Measurements from ENCODE around the gene TFCP2.
"Not testable (repeated sequence)": the region's sequence is repeated elsewhere in the genome, so short reads cannot be mapped to it uniquely, and the experiment has no call there.

TFCP2 gene

GRCh38 chr12:51080136-51080535, 92.8 kb downstream of the TFCP2 start:
- H3K23ac ChIP-seq (ENCODE audit: low read length in 2 of 2) = no peak overlapping the region
- H3K9me3 ChIP-seq (ENCODE audit: control insufficient read depth, low read length) = no peaks in the 10 kb centered on the region
- no peak overlapping the region for H4K8ac ChIP-seq (ENCODE audit: low read length)
- H3K4me1 ChIP-seq (ENCODE audit: control insufficient read depth, insufficient read depth, low read depth, low read length) = peaks cover 9% of the 10 kb centered on the region
- no peak overlapping the region for H3K27ac ChIP-seq (ENCODE audit: low read length, poor library complexity, severe bottlenecking)
- peaks cover 5 to 8% of the 10 kb centered on the region in 2 experiments for H3K36me3 ChIP-seq (ENCODE audit: control insufficient read depth in 1 of 2, insufficient read depth in 2 of 2, low read depth in 1 of 2, low read length in 2 of 2)
- no peaks in the 10 kb centered on the region for H3K27me3 ChIP-seq (ENCODE audit: control insufficient read depth in 1 of 2, insufficient read depth in 1 of 2, low read length in 2 of 2)
- no peak overlapping the region for H3K4ac ChIP-seq (ENCODE audit: low read depth in 1 of 2, low read length in 2 of 2)
- no peak overlapping the region for H4K91ac ChIP-seq (ENCODE audit: low read length)
- H3K18ac ChIP-seq (ENCODE audit: low read depth in 1 of 2, low read length in 2 of 2) = no peak overlapping the region
- WGBS = 97% methylated on average over 3 of the region's 4 CpGs
- H2AFZ ChIP-seq (ENCODE audit: low read depth, low read length) = no peak overlapping the region
- H2BK120ac ChIP-seq (ENCODE audit: low read depth, low read length) = no peak overlapping the region
- H3K14ac ChIP-seq (ENCODE audit: low read length in 2 of 2) = no peak overlapping the region
- no peak overlapping the region for H3K9ac ChIP-seq (ENCODE audit: low read length)
- no peak overlapping the region for H3K4me2 ChIP-seq (ENCODE audit: low read length, poor library complexity, severe bottlenecking)
- DNase-seq = no peak
- H2AK5ac ChIP-seq (ENCODE audit: low read length, severe bottlenecking) = no peak overlapping the region
- H2BK5ac ChIP-seq (ENCODE audit: low read depth, low read length, poor library complexity, severe bottlenecking) = no peak overlapping the region
- H3K79me1 ChIP-seq (replicated peaks; ENCODE audit: low read length, poor library complexity, severe bottlenecking) = peaks cover 12% of the 10 kb centered on the region
- H2BK12ac ChIP-seq (ENCODE audit: low read length in 2 of 2) = no peak overlapping the region
- no peak overlapping the region for H2BK15ac ChIP-seq (ENCODE audit: low read depth, poor library complexity, severe bottlenecking)
- H3K4me3 ChIP-seq (ENCODE audit: insufficient read depth in 1 of 2, low read depth in 1 of 2, low read length in 2 of 2) = no peak overlapping the region

GRCh38 chr12:51078866-51079265, 94.1 kb downstream of the TFCP2 start:
- H2BK12ac ChIP-seq (ENCODE audit: low read length in 2 of 2); H3K27ac ChIP-seq (ENCODE audit: low read length, poor library complexity, severe bottlenecking); H3K9me3 ChIP-seq (ENCODE audit: control insufficient read depth, low read length); H3K18ac ChIP-seq (ENCODE audit: low read depth in 1 of 2, low read length in 2 of 2); H2BK120ac ChIP-seq (ENCODE audit: low read depth, low read length); H3K23ac ChIP-seq (ENCODE audit: low read length in 2 of 2); H2BK5ac ChIP-seq (ENCODE audit: low read depth, low read length, poor library complexity, severe bottlenecking); H3K4me3 ChIP-seq (ENCODE audit: insufficient read depth in 1 of 2, low read depth in 1 of 2, low read length in 2 of 2); H3K4me2 ChIP-seq (ENCODE audit: low read length, poor library complexity, severe bottlenecking); H2AK5ac ChIP-seq (ENCODE audit: low read length, severe bottlenecking); H4K91ac ChIP-seq (ENCODE audit: low read length); H2BK15ac ChIP-seq (ENCODE audit: low read depth, poor library complexity, severe bottlenecking); H3K9ac ChIP-seq (ENCODE audit: low read length); H3K4ac ChIP-seq (ENCODE audit: low read depth in 1 of 2, low read length in 2 of 2); H3K14ac ChIP-seq (ENCODE audit: low read length in 2 of 2); H3K36me3 ChIP-seq (ENCODE audit: control insufficient read depth in 1 of 2, insufficient read depth in 2 of 2, low read depth in 1 of 2, low read length in 2 of 2); H2AFZ ChIP-seq (ENCODE audit: low read depth, low read length); H3K27me3 ChIP-seq (ENCODE audit: control insufficient read depth in 1 of 2, insufficient read depth in 1 of 2, low read length in 2 of 2); DNase-seq; H4K8ac ChIP-seq (ENCODE audit: low read length); H3K4me1 ChIP-seq (ENCODE audit: control insufficient read depth, insufficient read depth, low read depth, low read length): not testable (repeated sequence)
- no CpG with 5 or more reads among the region's 6 CpGs for WGBS
- peaks cover 15% of the 10 kb centered on the region for H3K79me1 ChIP-seq (replicated peaks; ENCODE audit: low read length, poor library complexity, severe bottlenecking)

GRCh38 chr12:51078346-51078745, 94.6 kb downstream of the TFCP2 start:
- H3K4ac ChIP-seq (ENCODE audit: low read depth in 1 of 2, low read length in 2 of 2); H2BK15ac ChIP-seq (ENCODE audit: low read depth, poor library complexity, severe bottlenecking); H3K23ac ChIP-seq (ENCODE audit: low read length in 2 of 2); H3K27me3 ChIP-seq (ENCODE audit: control insufficient read depth in 1 of 2, insufficient read depth in 1 of 2, low read length in 2 of 2); H4K8ac ChIP-seq (ENCODE audit: low read length); H2BK12ac ChIP-seq (ENCODE audit: low read length in 2 of 2); H3K9me3 ChIP-seq (ENCODE audit: control insufficient read depth, low read length); DNase-seq; H2AK5ac ChIP-seq (ENCODE audit: low read length, severe bottlenecking); H2BK5ac ChIP-seq (ENCODE audit: low read depth, low read length, poor library complexity, severe bottlenecking); H3K4me2 ChIP-seq (ENCODE audit: low read length, poor library complexity, severe bottlenecking); H2AFZ ChIP-seq (ENCODE audit: low read depth, low read length); H3K27ac ChIP-seq (ENCODE audit: low read length, poor library complexity, severe bottlenecking); H3K14ac ChIP-seq (ENCODE audit: low read length in 2 of 2); H3K18ac ChIP-seq (ENCODE audit: low read depth in 1 of 2, low read length in 2 of 2); H4K91ac ChIP-seq (ENCODE audit: low read length); H3K4me1 ChIP-seq (ENCODE audit: control insufficient read depth, insufficient read depth, low read depth, low read length); H2BK120ac ChIP-seq (ENCODE audit: low read depth, low read length): not testable (repeated sequence)
- Histone ChIP-seq H3K79me1 (replicated peaks; ENCODE audit: low read length, poor library complexity, severe bottlenecking) (peaks cover 20% of the 10 kb centered on the region), H3K4me3 (ENCODE audit: insufficient read depth in 1 of 2, low read depth in 1 of 2, low read length in 2 of 2) (peak overlapping the region in 1 of 2 experiments; percentile 0), H3K9ac (ENCODE audit: low read length) (peak overlapping the region; percentile 23), H3K36me3 (ENCODE audit: control insufficient read depth in 1 of 2, insufficient read depth in 2 of 2, low read depth in 1 of 2, low read length in 2 of 2) (peaks cover 14 to 15% of the 10 kb centered on the region in 2 experiments)
- WGBS = 100% methylated on average over 3 of the region's 5 CpGs

- Histone ChIP-seq H3K79me1 (replicated peaks; ENCODE audit: low read length, poor library complexity, severe bottlenecking) (peaks cover 24% of the 10 kb centered on the region), H3K14ac (ENCODE audit: low read length in 2 of 2) (no peak overlapping the region), H2AK5ac (ENCODE audit: low read length, severe bottlenecking) (no peak overlapping the region), H2BK5ac (ENCODE audit: low read depth, low read length, poor library complexity, severe bottlenecking) (no peak overlapping the region), H3K9me3 (ENCODE audit: control insufficient read depth, low read length) (no peaks in the 10 kb centered on the region), H4K8ac (ENCODE audit: low read length) (no peak overlapping the region), H3K23ac (ENCODE audit: low read length in 2 of 2) (no peak overlapping the region), H4K91ac (ENCODE audit: low read length) (no peak overlapping the region), H3K4me1 (ENCODE audit: control insufficient read depth, insufficient read depth, low read depth, low read length) (peaks cover 9% of the 10 kb centered on the region), H3K27me3 (ENCODE audit: control insufficient read depth in 1 of 2, insufficient read depth in 1 of 2, low read length in 2 of 2) (no peaks in the 10 kb centered on the region), H3K4ac (ENCODE audit: low read depth in 1 of 2, low read length in 2 of 2) (no peak overlapping the region), H3K36me3 (ENCODE audit: control insufficient read depth in 1 of 2, insufficient read depth in 2 of 2, low read depth in 1 of 2, low read length in 2 of 2) (peaks cover 18% of the 10 kb centered on the region in 2 experiments), H2BK120ac (ENCODE audit: low read depth, low read length) (no peak overlapping the region), H3K18ac (ENCODE audit: low read depth in 1 of 2, low read length in 2 of 2) (no peak overlapping the region), H2AFZ (ENCODE audit: low read depth, low read length) (no peak overlapping the region), H3K27ac (ENCODE audit: low read length, poor library complexity, severe bottlenecking) (no peak overlapping the region), H3K9ac (ENCODE audit: low read length) (peak overlapping the region; percentile 23), H2BK15ac (ENCODE audit: low read depth, poor library complexity, severe bottlenecking) (no peak overlapping the region), H3K4me3 (ENCODE audit: insufficient read depth in 1 of 2, low read depth in 1 of 2, low read length in 2 of 2) (peak overlapping the region in 1 of 2 experiments; percentile 34), H3K4me2 (ENCODE audit: low read length, poor library complexity, severe bottlenecking) (no peak overlapping the region), H2BK12ac (ENCODE audit: low read length in 2 of 2) (no peak overlapping the region)
- 71% methylated on average over 5 of the region's 5 CpGs for WGBS
- peak; percentile 38 for DNase-seq
These were observed 95.0 kb downstream of the TFCP2 start for GRCh38 chr12:51077930-51078329.
